Activated CD8-positive, alpha-beta memory T cell treated with anti-CD3 and anti-CD28 coated beads for 24 hours (primary cell): ENCODE data around the gene SYT8.
A peak's percentile ranks its signal among the peaks of the same experiment; 100 is the strongest.
"Not testable (repeated sequence)": the region's sequence is repeated elsewhere in the genome, so short reads cannot be mapped to it uniquely, and the experiment has no call there.

Experiments
- DNase-seq: peaks from one replicate; pipeline ENCODE4 v3.0.0-alpha.2; 2020

Gene SYT8

DNA sequence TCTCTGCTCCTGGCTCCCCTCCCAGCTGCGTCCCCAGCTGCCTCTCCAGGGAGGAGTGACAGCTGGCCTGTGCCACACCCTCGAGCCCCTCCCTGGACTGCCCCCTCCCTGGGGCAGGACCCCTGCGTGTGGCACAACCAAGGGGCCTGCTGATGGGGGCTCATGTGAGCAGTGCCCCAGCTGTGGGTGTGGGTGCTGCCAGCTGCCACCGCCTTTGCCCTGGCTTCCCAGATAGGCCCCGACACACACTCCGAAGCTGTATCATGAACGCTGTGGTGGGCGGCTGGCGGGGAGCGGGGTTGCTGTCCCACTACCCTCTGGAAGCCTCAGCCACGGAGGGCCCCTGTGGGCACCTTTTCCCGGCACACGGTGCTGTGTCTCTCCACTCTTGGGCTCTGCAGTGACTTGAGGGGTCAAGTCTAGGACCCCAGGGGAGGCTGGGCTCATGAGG lies 41.1 kb downstream of the SYT8 start:
- DNase-seq: not testable (repeated sequence)

DNA sequence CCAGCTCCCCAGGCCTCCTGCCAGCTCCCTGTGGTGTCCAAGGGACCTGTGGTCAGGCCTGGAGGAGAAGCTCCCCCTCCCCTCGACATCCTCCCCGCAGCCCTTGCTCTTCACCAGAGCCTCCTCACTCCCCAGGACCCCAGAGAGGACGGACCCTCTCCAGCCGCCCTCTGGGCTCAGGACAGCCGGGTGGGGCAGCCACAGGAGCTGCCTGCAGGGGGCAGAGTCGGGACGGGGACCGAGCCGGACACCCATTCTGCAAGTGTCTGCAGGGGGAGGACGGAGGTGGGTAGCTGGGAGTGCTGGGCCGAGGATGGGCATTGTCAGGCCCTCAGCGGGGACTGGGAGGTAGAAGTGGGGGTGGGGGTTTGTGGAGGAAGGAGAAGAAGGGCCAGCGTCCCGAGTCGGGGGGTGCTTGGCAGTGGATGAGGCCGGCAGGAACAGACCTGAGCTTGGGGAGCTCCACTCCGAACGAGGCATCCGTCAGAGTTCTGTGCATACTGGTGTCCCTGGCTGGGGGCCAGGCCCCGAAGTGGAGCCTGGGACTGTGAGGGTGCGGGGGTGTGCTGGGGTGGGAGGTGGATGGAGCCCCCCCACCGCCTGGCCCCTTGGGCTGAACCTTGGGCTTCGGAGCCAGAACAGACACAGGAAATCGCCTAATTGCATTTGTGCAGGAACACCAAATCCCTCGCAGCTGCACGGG lies 41.7 kb downstream of the SYT8 start:
- no peak for DNase-seq

DNA sequence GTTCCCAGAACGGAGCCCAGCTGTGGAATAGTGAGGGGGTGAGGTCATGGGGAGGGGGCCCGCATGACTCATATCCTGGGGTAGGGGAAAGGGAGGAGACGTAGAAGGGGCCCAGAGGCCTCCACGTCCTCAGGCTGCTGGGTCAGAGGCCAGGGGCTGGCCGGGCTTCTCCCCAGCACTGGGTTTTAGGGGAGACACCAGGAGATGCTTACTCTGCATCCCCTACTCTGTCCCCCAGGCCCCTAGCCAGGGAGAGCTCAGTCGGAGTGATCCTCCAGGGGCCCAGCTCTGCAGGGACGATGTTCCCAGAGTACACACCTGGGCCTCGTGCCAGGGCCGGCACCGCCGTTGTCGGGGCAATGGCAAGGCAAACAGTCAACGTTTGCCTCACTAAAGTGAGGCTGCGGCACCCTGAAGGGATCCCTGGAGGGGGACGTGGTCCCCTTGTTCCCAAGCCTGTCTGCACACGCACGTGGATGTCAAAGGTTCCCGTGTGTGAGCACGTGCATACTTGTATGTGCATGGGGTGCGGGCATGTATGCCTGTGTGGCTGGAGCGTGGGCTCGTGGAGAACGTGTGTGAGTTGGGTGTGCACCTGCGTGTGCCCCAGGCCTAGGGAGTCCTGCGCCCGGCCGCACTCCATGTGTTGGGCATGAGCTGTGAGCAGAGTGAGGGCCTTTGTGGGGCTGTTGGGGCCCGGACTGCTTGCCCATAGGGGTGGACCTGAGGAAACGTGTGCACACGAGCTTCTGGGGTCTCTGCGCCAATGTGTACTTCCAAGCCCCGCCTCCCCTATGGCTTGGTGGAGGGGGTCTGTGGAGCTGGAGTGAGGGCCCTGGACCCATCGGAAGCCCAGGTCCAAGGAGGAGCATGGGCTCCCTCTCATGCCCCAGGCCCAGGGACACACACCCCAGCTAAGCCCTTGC lies 42.7 kb downstream of the SYT8 start:
- DNase-seq: peak; percentile 54

DNA sequence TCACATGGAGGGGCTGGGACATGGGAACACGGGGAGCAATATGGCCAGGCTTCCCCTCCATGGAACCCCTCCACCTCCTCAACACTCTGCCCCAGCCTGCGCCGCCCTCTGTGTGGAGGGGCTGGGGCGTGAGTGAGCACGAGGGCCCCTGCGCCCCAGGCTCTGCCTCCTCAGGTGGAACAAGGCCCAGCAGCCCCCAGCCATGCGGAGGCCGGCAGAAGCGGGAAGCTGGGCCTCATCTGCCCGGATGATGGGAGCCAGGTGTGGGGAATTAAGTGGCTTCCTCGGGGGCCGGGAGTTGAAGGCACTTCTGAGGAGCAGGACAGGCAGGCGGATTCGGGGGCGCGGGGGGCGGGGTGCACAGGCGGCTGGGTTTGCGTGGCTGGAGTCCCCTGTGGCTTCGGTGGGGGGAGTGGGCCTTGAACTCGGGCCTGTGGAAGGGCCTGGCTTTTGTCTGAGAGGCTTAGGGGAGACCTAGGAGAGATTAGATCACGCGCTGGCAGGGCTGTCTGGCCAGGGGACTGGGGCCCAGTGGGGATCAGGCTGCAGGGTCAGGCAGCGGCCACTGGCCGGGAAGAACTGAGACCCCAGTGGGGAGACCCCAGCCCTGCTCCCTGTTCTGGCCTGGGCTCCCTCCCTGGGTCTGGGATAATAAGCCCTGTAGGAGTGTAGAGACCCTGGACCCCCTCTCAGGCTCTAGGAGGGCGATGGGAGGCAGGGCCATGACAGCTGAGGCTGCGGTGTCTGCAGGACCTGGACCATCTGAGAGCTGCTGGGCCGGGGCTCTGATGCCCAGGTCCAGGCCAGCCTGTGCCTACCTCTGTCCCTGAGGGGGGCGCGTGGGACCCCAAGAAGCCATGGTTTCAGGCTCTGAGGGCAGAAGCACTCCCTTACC lies 43.6 kb downstream of the SYT8 start:
- no peak for DNase-seq

GRCh38 chr11:1879342-1879940 lies 44.7 kb downstream of the SYT8 start:
- no peak for DNase-seq

GRCh38 chr11:1879941-1880720 lies 45.3 kb downstream of the SYT8 start:
- DNase-seq: peak; percentile 60

DNA sequence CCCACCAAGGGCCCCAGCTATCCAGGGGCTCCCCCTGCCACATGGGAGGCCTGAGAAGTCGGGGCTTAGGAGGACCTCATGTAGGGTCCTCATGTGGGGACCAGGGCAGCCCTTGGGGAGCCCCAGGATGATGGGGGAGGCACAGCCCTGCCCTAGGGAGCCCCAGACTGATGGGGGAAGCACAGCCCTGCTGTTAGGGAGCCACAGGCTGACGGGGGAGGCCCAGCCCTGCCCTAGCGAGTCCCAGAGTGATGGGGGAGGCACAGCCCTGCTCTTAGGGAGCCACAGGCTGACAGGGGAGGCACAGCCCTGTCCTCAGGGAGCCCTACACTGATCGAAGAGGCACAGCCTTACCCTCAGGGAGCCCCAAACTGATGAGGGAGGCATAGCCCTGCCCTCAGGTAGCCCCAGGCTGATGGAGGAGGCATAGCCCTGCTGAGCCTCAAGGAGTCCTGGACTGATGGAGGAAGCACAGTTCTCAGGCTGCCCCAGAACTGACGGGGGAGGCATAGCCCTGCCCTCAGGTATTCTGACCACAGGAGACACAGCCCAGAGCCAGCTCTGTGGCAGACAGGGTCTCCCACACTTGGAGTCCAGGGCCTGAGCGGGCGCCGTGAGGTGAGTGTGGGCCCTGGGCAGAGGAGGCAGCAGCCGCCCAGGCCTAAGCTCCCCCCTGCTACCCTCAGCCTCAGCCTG lies 46.1 kb downstream of the SYT8 start:
- DNase-seq: peak; percentile 66

- DNase-seq: peak; percentile 57
Observed at GRCh38 chr11:1881442-1882264, 46.9 kb downstream of the SYT8 start.

- peak; percentile 95 for DNase-seq
Observed at GRCh38 chr11:1882265-1883238, 47.8 kb downstream of the SYT8 start.

DNA sequence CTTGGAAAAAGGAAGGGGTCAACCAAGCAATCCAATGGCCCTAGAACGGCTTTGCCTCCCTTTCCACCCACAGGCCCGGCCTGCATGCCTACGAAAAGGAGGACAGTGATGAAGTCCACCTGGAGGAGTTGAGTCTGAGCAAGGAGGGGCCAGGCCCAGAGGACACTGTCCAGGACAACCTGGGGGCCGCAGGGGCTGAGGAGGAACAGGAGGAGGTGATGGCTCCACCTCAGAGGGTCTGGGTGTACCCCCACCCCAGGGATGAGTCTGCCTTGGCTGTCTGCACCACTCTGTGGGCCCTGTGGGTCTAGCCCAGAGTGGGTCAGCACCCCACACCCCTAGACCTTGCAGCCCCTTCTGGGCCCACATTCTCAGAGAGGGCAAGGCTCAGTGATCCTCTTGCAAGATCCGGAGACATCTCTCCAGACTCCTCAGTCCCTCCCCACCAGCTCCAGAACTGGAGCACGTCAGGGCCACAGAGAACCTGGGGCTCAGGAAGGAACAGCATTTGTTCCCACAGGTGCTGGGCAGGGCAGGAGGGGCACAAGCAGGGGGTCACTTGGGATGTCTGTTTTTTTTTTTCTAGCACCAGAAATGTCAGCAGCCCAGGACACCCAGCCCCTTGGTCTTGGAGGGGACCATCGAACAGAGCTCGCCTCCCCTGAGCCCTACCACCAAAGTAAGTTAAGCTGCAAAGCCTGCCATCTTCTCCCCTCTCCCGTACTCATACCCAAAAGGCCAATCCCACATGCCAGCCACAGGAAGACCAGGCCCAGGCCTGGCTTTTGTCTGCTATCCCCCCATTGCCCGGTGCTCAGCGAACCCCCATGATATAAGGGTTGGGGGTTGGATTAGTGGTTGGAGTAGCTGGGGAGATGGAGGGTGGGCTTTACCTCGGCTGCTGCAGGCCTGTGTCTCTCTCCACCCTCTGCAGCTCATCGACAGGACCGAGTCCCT lies 48.8 kb downstream of the SYT8 start:
- DNase-seq: no peak

DNA sequence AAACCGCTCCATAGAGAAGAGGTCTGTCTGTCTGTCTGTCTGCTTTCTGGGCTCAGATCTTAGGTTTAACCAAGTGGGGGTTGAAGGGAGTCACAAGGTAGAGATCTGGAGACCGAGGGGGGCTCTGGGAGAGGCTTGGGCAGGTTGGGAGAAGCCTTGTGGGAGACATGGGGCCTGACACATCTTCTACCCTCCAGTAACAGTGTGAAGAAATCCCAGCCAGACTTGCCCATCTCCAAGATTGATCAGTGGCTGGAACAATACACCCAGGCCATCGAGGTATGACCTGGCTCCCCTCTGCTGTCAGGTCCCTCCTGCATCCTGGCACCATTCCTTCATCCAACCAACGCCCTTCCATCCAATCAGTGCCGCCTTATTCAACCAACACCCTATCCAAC lies 49.5 kb downstream of the SYT8 start:
- no peak for DNase-seq

DNA sequence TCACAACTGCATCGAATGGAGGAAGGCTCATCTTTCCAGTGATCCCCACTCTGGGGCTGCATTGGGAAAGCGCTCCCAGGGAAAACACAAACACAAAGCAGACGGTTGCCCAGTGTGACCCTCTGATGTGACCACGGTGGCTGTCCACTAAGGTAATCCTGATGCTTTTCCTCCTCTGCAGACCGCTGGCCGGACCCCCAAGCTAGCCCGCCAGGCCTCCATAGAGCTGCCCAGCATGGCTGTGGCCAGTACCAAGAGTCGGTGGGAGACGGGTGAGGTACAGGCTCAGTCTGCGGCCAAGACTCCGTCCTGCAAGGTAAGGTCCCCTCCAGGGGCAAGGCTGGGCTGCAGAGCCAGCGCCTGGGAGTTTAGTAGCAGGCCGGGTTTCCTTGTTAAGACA lies 51.8 kb downstream of the SYT8 start:
- not testable (repeated sequence) for DNase-seq
